Endodermal cell (in vitro differentiated cells): ENCODE data around the gene EPHX1. TPM values are rescaled to one million over a fixed set of nuclear protein-coding genes. Genes with fewer than 3 reads are reported as not detected.

Experiments
- DNase-seq: peaks from one replicate; pipeline ENCODE4 v3.0.0-alpha.2; 2017
- H3K27ac ChIP-seq: 2 replicates; pipeline ENCODE4 v1.5.1; 2013; ENCODE audit warnings: mild to moderate bottlenecking, low read depth, low read length, moderate library complexity
- H3K27me3 ChIP-seq: 2 replicates; pipeline ENCODE4 v1.6.1; 2013; ENCODE audit warnings: mild to moderate bottlenecking, low read length, moderate library complexity; ENCODE audit not compliant: insufficient read depth, control insufficient read depth, poor library complexity, severe bottlenecking
- H3K36me3 ChIP-seq: 2 replicates; pipeline ENCODE4 v1.7.0; 2013; ENCODE audit warnings: mild to moderate bottlenecking, low read length, moderate library complexity; ENCODE audit not compliant: control insufficient read depth, insufficient read depth
- H3K4me1 ChIP-seq: one replicate; pipeline ENCODE4 v1.7.0; 2013; ENCODE audit warnings: low read length; ENCODE audit not compliant: control insufficient read depth, insufficient read depth
- H3K4me3 ChIP-seq: 2 replicates; pipeline ENCODE4 v1.5.1; 2013; ENCODE audit warnings: mild to moderate bottlenecking, low read length, moderate library complexity
- H3K9ac ChIP-seq: 2 replicates; pipeline ENCODE4 v1.6.1; 2013; ENCODE audit warnings: mild to moderate bottlenecking, low read length, moderate library complexity; ENCODE audit not compliant: poor library complexity, severe bottlenecking; ENCODE audit errors: extremely low read depth
- H3K9me3 ChIP-seq: 2 replicates; pipeline ENCODE4 v1.6.1; 2013; ENCODE audit warnings: mild to moderate bottlenecking, low read length, moderate library complexity; ENCODE audit not compliant: control insufficient read depth
- H3K27ac Mint-ChIP-seq: 2 replicates; pipeline ENCODE4 v1.8.0; 2020; ENCODE audit warnings: mixed read lengths
- H3K27me3 Mint-ChIP-seq: 2 replicates; pipeline ENCODE4 v1.8.0; 2021; ENCODE audit warnings: mild to moderate bottlenecking, mixed read lengths; ENCODE audit not compliant: insufficient read depth
- H3K36me3 Mint-ChIP-seq: 2 replicates; pipeline ENCODE4 v1.8.0; 2020; ENCODE audit warnings: low read depth, mixed read lengths
- H3K4me1 Mint-ChIP-seq: 2 replicates; pipeline ENCODE4 v1.8.0; 2020; ENCODE audit warnings: mixed read lengths
- H3K4me3 Mint-ChIP-seq: 2 replicates; pipeline ENCODE4 v1.8.0; 2020; ENCODE audit warnings: mild to moderate bottlenecking, moderate library complexity, mixed read lengths
- H3K9me3 Mint-ChIP-seq: 2 replicates; pipeline ENCODE4 v1.8.0; 2020; ENCODE audit warnings: mild to moderate bottlenecking, mixed read lengths
- WGBS, 2 experiments: methylation state at CpG; one replicate each; pipeline versions ENCODE4 v1.1.5 to v1.1.7; 2013; ENCODE audit warnings: missing lambda C conversion rate in 2 of 2, mixed read lengths in 1 of 2; ENCODE audit not compliant: insufficient coverage in 1 of 2, insufficient read length in 1 of 2; 5-methylcytosine and 5-hydroxymethylcytosine counted together
- total RNA-seq, 2 donors: library from RNA; stranded (reverse); fragmentation: NEBNext Ultra II Directional in 1 of 2; extraction: Animal tissue kit (Norgen Biotek cat#: 25700) in 1 of 2; gene quantifications; 2 replicates in 1 of 2; 3 replicates in 1 of 2; pipeline ENCODE4 v1.2.1, GENCODE V29; 2021
- TF ChIP-seq, protein P1 (sequence below): fragments of 200-600 bp; sonication (generic); conservative IDR thresholded peaks from 2 replicates; pipeline ENCODE4 v1.5.0; 2021; ENCODE audit warnings: antibody characterized with exemption, mild to moderate bottlenecking

The EPHX1 gene
- total RNA-seq, 2 donors from 2014 or later = 49.2 to 84.1 TPM

DNA sequence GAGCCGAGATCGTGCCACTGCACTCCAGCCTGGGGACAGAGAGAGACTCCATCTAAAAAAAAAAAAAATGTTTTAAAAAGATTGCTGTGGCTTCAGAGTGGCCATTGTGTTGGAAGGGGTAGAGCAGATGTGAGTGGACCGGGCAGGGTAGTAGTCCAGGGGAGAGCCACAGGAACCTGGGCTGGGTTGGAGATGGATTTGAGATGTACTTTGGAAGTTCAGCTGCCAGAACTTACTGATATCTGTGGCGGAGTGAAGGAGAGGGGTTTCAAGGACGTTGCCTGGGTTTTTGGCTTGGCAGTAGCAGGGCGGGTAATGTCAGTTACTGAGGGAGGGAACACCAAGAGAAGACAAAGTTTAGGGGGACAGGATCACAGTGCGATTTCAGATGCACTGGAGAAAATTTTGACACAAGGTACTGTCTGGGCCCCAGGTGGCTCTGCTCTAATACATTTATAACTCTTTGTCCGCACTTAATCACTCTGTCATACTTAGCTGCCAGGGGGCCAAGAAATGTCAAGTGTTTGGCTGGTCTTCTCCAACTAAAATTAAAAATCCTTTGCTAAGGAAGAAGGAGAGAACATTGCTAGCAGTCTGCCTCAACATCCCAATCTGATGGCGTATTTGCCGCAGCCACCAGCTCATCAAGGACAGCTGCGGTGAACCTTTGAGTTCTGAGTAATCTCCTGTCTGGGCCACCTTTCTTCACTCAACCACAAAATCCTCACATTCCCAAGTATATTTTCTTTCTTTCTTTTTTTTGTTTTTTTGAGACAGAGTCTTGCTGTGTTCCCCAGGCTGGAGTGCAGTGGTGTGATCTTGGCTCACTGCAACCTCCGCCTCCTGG lies 9.6 kb downstream of the EPHX1 start:
- TF ChIP-seq, protein P1, sequence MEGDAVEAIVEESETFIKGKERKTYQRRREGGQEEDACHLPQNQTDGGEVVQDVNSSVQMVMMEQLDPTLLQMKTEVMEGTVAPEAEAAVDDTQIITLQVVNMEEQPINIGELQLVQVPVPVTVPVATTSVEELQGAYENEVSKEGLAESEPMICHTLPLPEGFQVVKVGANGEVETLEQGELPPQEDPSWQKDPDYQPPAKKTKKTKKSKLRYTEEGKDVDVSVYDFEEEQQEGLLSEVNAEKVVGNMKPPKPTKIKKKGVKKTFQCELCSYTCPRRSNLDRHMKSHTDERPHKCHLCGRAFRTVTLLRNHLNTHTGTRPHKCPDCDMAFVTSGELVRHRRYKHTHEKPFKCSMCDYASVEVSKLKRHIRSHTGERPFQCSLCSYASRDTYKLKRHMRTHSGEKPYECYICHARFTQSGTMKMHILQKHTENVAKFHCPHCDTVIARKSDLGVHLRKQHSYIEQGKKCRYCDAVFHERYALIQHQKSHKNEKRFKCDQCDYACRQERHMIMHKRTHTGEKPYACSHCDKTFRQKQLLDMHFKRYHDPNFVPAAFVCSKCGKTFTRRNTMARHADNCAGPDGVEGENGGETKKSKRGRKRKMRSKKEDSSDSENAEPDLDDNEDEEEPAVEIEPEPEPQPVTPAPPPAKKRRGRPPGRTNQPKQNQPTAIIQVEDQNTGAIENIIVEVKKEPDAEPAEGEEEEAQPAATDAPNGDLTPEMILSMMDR = no peak
- no peaks in the 10 kb centered on the region for H3K27me3 Mint-ChIP-seq
- peaks cover 22% of the 10 kb centered on the region for H3K4me1 ChIP-seq
- H3K4me3 Mint-ChIP-seq = no peak overlapping the region
- H3K27ac ChIP-seq = no peak overlapping the region
- no peaks in the 10 kb centered on the region for H3K27me3 ChIP-seq
- H3K36me3 Mint-ChIP-seq = peaks cover 37% of the 10 kb centered on the region
- H3K4me1 Mint-ChIP-seq = peaks cover 45% of the 10 kb centered on the region
- 93 to 96% methylated on average over 9 to 12 of the region's 12 CpGs for WGBS, 2 experiments
- no peaks in the 10 kb centered on the region for H3K9me3 ChIP-seq
- no peak overlapping the region for H3K4me3 ChIP-seq
- peaks cover 63% of the 10 kb centered on the region for H3K36me3 ChIP-seq
- H3K9me3 Mint-ChIP-seq = no peaks in the 10 kb centered on the region
- no peak for DNase-seq
- H3K27ac Mint-ChIP-seq = peak overlapping the region; percentile 52
- H3K9ac ChIP-seq = no peak overlapping the region

DNA sequence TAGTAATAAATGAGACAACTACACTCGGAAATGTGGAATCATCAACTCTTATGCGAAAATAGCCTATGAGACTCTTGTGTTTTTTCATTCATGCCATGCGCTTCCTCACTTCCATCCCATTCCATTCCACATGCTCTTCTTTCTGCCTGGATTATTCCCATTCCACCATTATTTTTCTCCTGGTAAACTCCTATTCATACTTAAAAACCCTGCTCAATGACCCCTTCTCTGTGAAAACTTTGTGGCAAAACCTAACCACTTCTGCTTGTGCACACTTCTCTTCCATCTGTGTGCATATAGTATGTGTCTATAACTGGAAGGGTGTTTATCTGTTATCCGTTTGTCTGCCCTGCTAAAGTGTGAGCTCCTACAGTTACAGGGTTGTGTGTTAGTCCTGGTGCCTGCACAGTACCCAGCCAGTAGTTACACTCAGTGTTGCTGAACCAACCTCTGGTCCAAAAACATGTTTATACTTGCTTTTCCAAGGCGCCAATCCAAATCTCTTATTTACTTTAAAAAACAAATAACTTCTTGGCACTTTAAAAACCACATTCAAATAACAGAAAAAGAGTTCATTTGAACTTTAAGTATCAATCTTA lies 10.7 kb downstream of the EPHX1 start:
- Mint-ChIP-seq H3K9me3 (no peaks in the 10 kb centered on the region), H3K27ac (no peak overlapping the region)
- 89 to 90% methylated on average over 4 to 5 of the region's 5 CpGs for WGBS, 2 experiments

DNA sequence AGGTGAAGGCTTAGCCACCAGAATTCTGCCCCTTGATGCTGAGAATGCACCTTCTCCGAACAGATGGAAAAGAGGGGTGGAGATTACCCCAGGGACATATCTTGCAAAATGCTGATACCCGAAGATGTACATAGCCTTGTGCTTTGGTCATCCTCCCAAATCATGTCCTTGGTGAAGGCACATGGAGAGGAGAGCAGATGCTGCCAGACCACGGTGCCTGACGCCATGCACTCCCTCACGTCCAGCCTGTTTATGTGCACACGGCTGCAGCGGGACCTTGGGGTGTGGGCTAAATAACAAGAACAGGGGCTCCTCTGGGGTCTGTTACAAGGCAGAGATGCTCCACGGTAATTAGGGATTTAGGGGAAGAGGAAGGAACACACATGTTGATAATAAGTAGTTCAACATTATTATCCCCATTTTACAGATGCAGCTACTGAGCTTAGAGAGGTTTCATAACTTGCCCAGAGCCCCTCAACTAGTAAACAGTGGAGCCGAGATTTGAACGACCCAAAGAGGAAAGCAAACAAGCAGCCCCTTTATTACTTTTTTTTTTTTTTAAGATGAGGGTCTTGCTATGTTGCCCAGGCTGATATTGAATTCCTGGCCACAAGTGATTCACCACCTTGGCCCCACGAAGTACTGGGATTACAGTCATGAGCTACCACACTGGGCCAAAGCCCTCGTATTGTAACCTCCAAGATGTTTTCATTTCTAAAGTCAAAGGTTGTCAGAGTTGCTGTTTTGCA lies 12.9 kb downstream of the EPHX1 start:
- TF ChIP-seq, protein P1 = no peak
- no peak overlapping the region for H3K27ac Mint-ChIP-seq
- H3K9ac ChIP-seq = no peak overlapping the region
- 93 to 98% methylated on average over 10 to 12 of the region's 12 CpGs for WGBS, 2 experiments
- H3K9me3 ChIP-seq = no peaks in the 10 kb centered on the region
- H3K27me3 ChIP-seq = no peaks in the 10 kb centered on the region
- H3K36me3 ChIP-seq = peaks cover 42% of the 10 kb centered on the region
- H3K4me3 Mint-ChIP-seq = no peak overlapping the region
- peaks cover 40% of the 10 kb centered on the region for H3K4me1 Mint-ChIP-seq
- no peaks in the 10 kb centered on the region for H3K9me3 Mint-ChIP-seq
- H3K4me3 ChIP-seq = no peak overlapping the region
- no peak overlapping the region for H3K27ac ChIP-seq
- DNase-seq = no peak
- H3K27me3 Mint-ChIP-seq = no peaks in the 10 kb centered on the region
- H3K4me1 ChIP-seq = peaks cover 16% of the 10 kb centered on the region
- peaks cover 31% of the 10 kb centered on the region for H3K36me3 Mint-ChIP-seq

More for the DNA sequence above, 10.7 kb downstream of the EPHX1 start:
- H3K4me1 ChIP-seq = peaks cover 27% of the 10 kb centered on the region
- H3K27ac ChIP-seq = no peak overlapping the region
- H3K4me3 Mint-ChIP-seq = no peak overlapping the region
- peaks cover 54% of the 10 kb centered on the region for H3K36me3 ChIP-seq
- DNase-seq = no peak
- TF ChIP-seq, protein P1 = no peak
- H3K4me3 ChIP-seq = no peak overlapping the region
- peaks cover 51% of the 10 kb centered on the region for H3K4me1 Mint-ChIP-seq
- H3K27me3 Mint-ChIP-seq = no peaks in the 10 kb centered on the region
- no peak overlapping the region for H3K9ac ChIP-seq
- no peaks in the 10 kb centered on the region for H3K27me3 ChIP-seq
- H3K36me3 Mint-ChIP-seq = peaks cover 34% of the 10 kb centered on the region
- H3K9me3 ChIP-seq = no peaks in the 10 kb centered on the region
